Adrenal gland (tissue), 12 donors: ENCODE measurements around the gene FGFR3. TPM values are rescaled to one million over a fixed set of nuclear protein-coding genes. Genes with fewer than 3 reads are reported as not detected.

ENCODE experiments used
- DNase-seq, 7 donors: peaks; one replicate each; pipeline ENCODE4 v3.0.0-alpha.2; 2019 to 2020
- H3K27ac ChIP-seq, 5 donors: fragments of 200-600 bp; sonication (generic) in 4 of 5; 1 replicate in 3 of 5; 2 replicates in 2 of 5; pipeline versions ENCODE4 v1.5.1 to v1.8.0; 2016 to 2020; ENCODE audit warnings: mild to moderate bottlenecking in 1 of 5
- H3K27me3 ChIP-seq: fragments of 200-600 bp; 2 replicates; pipeline ENCODE4 v1.8.0; 2021
- H3K36me3 ChIP-seq, 2 donors: fragments of 200-600 bp; replicated peaks in 1 of 2; 1 replicate in 1 of 2; 2 replicates in 1 of 2; pipeline versions ENCODE4 v1.5.1 to v1.8.0; 2018 to 2022
- H3K4me1 ChIP-seq, 2 donors: fragments of 200-600 bp; replicated peaks in 1 of 2; 1 replicate in 1 of 2; 2 replicates in 1 of 2; pipeline versions ENCODE4 v1.5.1 to v1.8.0; 2018 to 2021
- H3K4me3 ChIP-seq, 4 donors: fragments of 200-600 bp; sonication (generic) in 3 of 4; one replicate each; pipeline ENCODE4 v1.5.1; 2016 to 2018
- H3K9me3 ChIP-seq, 3 donors: fragments of 200-600 bp; sonication (generic) in 1 of 3; replicated peaks in 1 of 3; 1 replicate in 2 of 3; 2 replicates in 1 of 3; pipeline versions ENCODE4 v1.5.1 to v1.8.0; 2016 to 2021
- POLR2A ChIP-seq, 2 donors: fragments of 450-650 bp; IDR thresholded peaks; one replicate each; pipeline ENCODE4 v1.6.1; 2017; ENCODE audit warnings: antibody characterized with exemption in 2 of 2, mild to moderate bottlenecking in 2 of 2, moderate library complexity in 1 of 2
- WGBS, 4 donors: extraction: QIAGEN DNeasy Blood & Tissue Kit in 2 of 4; methylation state at CpG; one replicate each; pipeline versions ENCODE4 v1.1.5 to v1.1.7; 2013 to 2017; 5-methylcytosine and 5-hydroxymethylcytosine counted together
- intact Hi-C, 2 donors: fragments of 100-400 bp; cut with DNase I; formaldehyde crosslinking; loops; one replicate each; pipeline versions ENCODE4 v1.14.1 to v1.15.0; 2022 to 2023
- polyA plus RNA-seq, 3 donors: library from polyadenylated mRNA; stranded (reverse); fragments of 200-250 nt in 2 of 3; fragments of 350-450 nt in 1 of 3; fragmentation: Illumina TruSeq in 1 of 3; extraction: RNeasy Lipid Tissue Mini Kit (QIAGEN cat#74804) in 1 of 3; gene quantifications; one replicate each; pipeline ENCODE4 v1.2.3, GENCODE V29; 2013 to 2014
- total RNA-seq, 9 donors: library from RNA; depleted of rRNA in 4 of 9; stranded (reverse); fragments of >200 nt in 4 of 9; fragments of 120-200 nt in 1 of 9; fragmentation: NEBNext Ultra II Directional in 1 of 9; extraction: Animal tissue kit (Norgen Biotek cat#: 25700) in 1 of 9; gene quantifications; one replicate each; pipeline versions ENCODE4 v1.1.0 to v1.2.4, GENCODE V29; 2013 to 2023
- TF ChIP-seq, protein P1 (sequence below), 6 experiments: fragments of 450-650 bp in 4 of 6; fragments of 200-600 bp in 2 of 6; sonication (generic) in 1 of 6; IDR thresholded peaks; 1 replicate in 5 of 6; 2 replicates in 1 of 6; pipeline versions ENCODE4 v1.5.1 to v1.8.0; 2016 to 2021; ENCODE audit warnings: antibody characterized with exemption in 6 of 6, mild to moderate bottlenecking in 2 of 6, moderate library complexity in 1 of 6
- donor health status: healthy with polysubstance abuse.
- donor health status: Bipolar disorder and iron deficiency.
- donor health status: DM: yes; HTN: yes; CAD: no.
- donor health status: DM: no; HTN: no; CAD: no.
- donor health status: DM: no; HTN: no; CAD: no.
- donor health status: DM: yes; HTN: yes; CAD: no.

FGFR3 gene
- total and polyA plus RNA-seq, 12 donors: 0.11 to 4.7 (median 1.9) TPM

DNA sequence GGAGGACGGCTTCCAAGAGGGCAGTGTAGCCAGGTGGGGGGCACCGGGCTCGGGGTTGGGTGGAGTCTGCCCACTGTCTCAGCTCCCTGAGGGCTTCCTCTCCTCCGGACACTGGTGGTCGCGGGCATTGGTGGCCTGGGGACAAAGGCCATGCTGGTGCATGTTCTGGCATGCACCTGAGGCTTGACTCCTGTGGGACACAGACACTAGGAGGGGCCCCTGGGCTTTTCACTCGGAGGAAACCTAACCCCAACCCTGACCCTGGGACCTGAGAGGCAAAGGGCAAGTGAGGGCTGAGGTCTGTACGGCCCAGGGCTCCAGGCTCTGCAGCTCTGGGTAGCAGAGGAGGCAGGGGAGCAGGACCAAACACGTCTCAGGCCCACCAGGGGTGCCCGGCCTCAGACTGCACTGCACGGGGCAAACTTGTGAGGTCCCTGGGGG lies 22.3 kb upstream of the FGFR3 start:
- intact Hi-C loops: no loop called here
- Histone ChIP-seq H3K27me3 (no peaks in the 10 kb centered on the region), H3K4me1 (peaks cover 8 to 12% of the 10 kb centered on the region in 2 donors), H3K36me3 (no peaks in the 10 kb centered on the region), H3K27ac (no peak overlapping the region), H3K9me3 (no peaks in the 10 kb centered on the region), H3K4me3 (no peak overlapping the region)
- WGBS, 4 donors: 40 to 88% (median 85%) methylated on average over 1 to 11 of the region's 11 CpGs
- no peak for DNase-seq
- TF ChIP-seq POLR2A (IDR thresholded peaks at IDR 0.05): no peak
- TF ChIP-seq, protein P1, sequence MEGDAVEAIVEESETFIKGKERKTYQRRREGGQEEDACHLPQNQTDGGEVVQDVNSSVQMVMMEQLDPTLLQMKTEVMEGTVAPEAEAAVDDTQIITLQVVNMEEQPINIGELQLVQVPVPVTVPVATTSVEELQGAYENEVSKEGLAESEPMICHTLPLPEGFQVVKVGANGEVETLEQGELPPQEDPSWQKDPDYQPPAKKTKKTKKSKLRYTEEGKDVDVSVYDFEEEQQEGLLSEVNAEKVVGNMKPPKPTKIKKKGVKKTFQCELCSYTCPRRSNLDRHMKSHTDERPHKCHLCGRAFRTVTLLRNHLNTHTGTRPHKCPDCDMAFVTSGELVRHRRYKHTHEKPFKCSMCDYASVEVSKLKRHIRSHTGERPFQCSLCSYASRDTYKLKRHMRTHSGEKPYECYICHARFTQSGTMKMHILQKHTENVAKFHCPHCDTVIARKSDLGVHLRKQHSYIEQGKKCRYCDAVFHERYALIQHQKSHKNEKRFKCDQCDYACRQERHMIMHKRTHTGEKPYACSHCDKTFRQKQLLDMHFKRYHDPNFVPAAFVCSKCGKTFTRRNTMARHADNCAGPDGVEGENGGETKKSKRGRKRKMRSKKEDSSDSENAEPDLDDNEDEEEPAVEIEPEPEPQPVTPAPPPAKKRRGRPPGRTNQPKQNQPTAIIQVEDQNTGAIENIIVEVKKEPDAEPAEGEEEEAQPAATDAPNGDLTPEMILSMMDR (IDR thresholded peaks at IDR 0.05): no peak

- TF ChIP-seq, protein P1 (IDR thresholded peaks at IDR 0.05): no peak
- no peak for TF ChIP-seq POLR2A (IDR thresholded peaks at IDR 0.05)
- 56 to 75% (median 66%) methylated on average over 4 to 27 of the region's 28 CpGs for WGBS, 4 donors
Measured at GRCh38 chr4:1771555-1772305, 21.4 kb upstream of the FGFR3 start.

GRCh38 chr4:1772853-1773538 lies 20.1 kb upstream of the FGFR3 start:
- WGBS, 4 donors: 74 to 92% (median 89%) methylated on average over 23 to 30 of the region's 30 CpGs; no CpG with 5 or more reads in 1 of the 4 donors
- Histone ChIP-seq H3K4me1 (no peaks in the 10 kb centered on the region), H3K4me3 (no peak overlapping the region), H3K9me3 (no peaks in the 10 kb centered on the region), H3K27ac (no peak overlapping the region), H3K27me3 (no peaks in the 10 kb centered on the region), H3K36me3 (no peaks in the 10 kb centered on the region)
- no peak for DNase-seq
- TF ChIP-seq, protein P1 (IDR thresholded peaks at IDR 0.05): no peak
- TF ChIP-seq POLR2A (IDR thresholded peaks at IDR 0.05): no peak
- intact Hi-C loops: no loop called here

More at GRCh38 chr4:1771555-1772305, 21.4 kb upstream of the FGFR3 start:
- Histone ChIP-seq H3K4me1 (peaks cover 3 to 4% of the 10 kb centered on the region in 2 donors), H3K27me3 (no peaks in the 10 kb centered on the region), H3K9me3 (no peaks in the 10 kb centered on the region), H3K36me3 (no peaks in the 10 kb centered on the region), H3K27ac (no peak overlapping the region), H3K4me3 (no peak overlapping the region)
- intact Hi-C loops: no loop called here
- DNase-seq: no peak

GRCh38 chr4:1773754-1774153 lies 19.3 kb upstream of the FGFR3 start:
- no peaks in the 10 kb centered on the region for H3K27me3 ChIP-seq
- 50 to 88% (median 86%) methylated on average over 1 to 10 of the region's 10 CpGs for WGBS, 4 donors
- intact Hi-C loops: no loop called here
- H3K9me3 ChIP-seq: no peaks in the 10 kb centered on the region
- no peak overlapping the region for H3K4me3 ChIP-seq
- H3K36me3 ChIP-seq: no peaks in the 10 kb centered on the region
- no peak for TF ChIP-seq POLR2A (IDR thresholded peaks at IDR 0.05)
- TF ChIP-seq, protein P1 (IDR thresholded peaks at IDR 0.05): no peak
- DNase-seq: no peak
- H3K27ac ChIP-seq: no peak overlapping the region
- H3K4me1 ChIP-seq: no peaks in the 10 kb centered on the region
